Lung (tissue), 12 donors: ENCODE data around the gene CD8A. TPM values are rescaled to one million over a fixed set of nuclear protein-coding genes. Genes with fewer than 3 reads are reported as not detected.

ENCODE experiments used
- ATAC-seq: fragments of 200-7000 bp; cut with Tn5 transposase; one replicate; pipeline ENCODE4 v1.9.1; 2020; ENCODE audit warnings: moderate number of reproducible peaks; ENCODE audit not compliant: insufficient read depth, low FRiP score
- DNase-seq, 3 donors: peaks; one replicate each; pipeline ENCODE4 v3.0.0-alpha.2; 2013 to 2017
- H3K27ac ChIP-seq, 2 donors: one replicate each; pipeline ENCODE4 v1.5.1; 2013; ENCODE audit warnings: mild to moderate bottlenecking in 2 of 2, moderate library complexity in 2 of 2, control low read depth in 1 of 2, inconsistent platforms in 1 of 2, low read depth in 1 of 2, low read length in 1 of 2
- H3K27me3 ChIP-seq, 3 donors: one replicate each; pipeline ENCODE4 v1.5.1; 2013; ENCODE audit warnings: low read length in 2 of 3; ENCODE audit not compliant: control insufficient read depth in 3 of 3, insufficient read depth in 3 of 3
- H3K36me3 ChIP-seq, 4 donors: one replicate each; pipeline ENCODE4 v1.5.1; 2013; ENCODE audit warnings: low read length in 4 of 4, mild to moderate bottlenecking in 1 of 4, moderate library complexity in 1 of 4; ENCODE audit not compliant: control insufficient read depth in 4 of 4, insufficient read depth in 4 of 4
- H3K4me1 ChIP-seq, 5 donors: one replicate each; pipeline ENCODE4 v1.5.1; 2013; ENCODE audit warnings: low read length in 5 of 5, mild to moderate bottlenecking in 2 of 5, moderate library complexity in 1 of 5; ENCODE audit not compliant: control insufficient read depth in 5 of 5, insufficient read depth in 5 of 5
- H3K4me3 ChIP-seq: one replicate; pipeline ENCODE4 v1.5.1; 2013; ENCODE audit warnings: mild to moderate bottlenecking, control low read depth, moderate library complexity
- H3K9ac ChIP-seq, 2 donors: one replicate each; pipeline ENCODE4 v1.5.1; 2013; ENCODE audit warnings: low read length in 2 of 2, control low read depth in 1 of 2; ENCODE audit not compliant: insufficient read depth in 1 of 2
- H3K9me3 ChIP-seq, 4 donors: one replicate each; pipeline ENCODE4 v1.5.1; 2013; ENCODE audit warnings: low read length in 3 of 4, mild to moderate bottlenecking in 1 of 4, moderate library complexity in 1 of 4; ENCODE audit not compliant: control insufficient read depth in 4 of 4, insufficient read depth in 3 of 4
- CTCF ChIP-seq: IDR thresholded peaks from 2 replicates; pipeline ENCODE4 v1.5.1; 2012; ENCODE audit warnings: mild to moderate bottlenecking; ENCODE audit errors: control extremely low read depth, extremely low read depth
- WGBS, 2 donors: extraction: QIAGEN DNeasy Blood & Tissue Kit; methylation state at CpG; one replicate each; pipeline ENCODE4 v1.1.7; 2013; 5-methylcytosine and 5-hydroxymethylcytosine counted together
- polyA plus RNA-seq, 2 donors: library from polyadenylated mRNA; stranded (reverse); fragments of 200-250 nt; gene quantifications; one replicate each; pipeline ENCODE4 v1.2.1, GENCODE V29; 2013
- total RNA-seq, 2 donors: library from RNA; depleted of rRNA in 1 of 2; stranded (reverse); fragments of >200 nt in 1 of 2; gene quantifications; one replicate each; pipeline ENCODE4 v1.2.1, GENCODE V29; 2014 to 2021
- donor health status: control.
- donor health status: control.
- donor health status: Bipolar disorder and iron deficiency.
- donor health status: healthy.
- donor health status: DM: yes; HTN: yes; CAD: no.

CD8A gene
- total and polyA plus RNA-seq, 4 donors: 1.1 to 3.7 (median 3.0) TPM

GRCh38 chr2:86807133-86807467 lies 16.4 kb upstream of the CD8A start:
- Histone ChIP-seq H3K9me3 (peaks cover 0 to 4% (median 0%) of the 10 kb centered on the region in 4 donors), H3K27me3 (peaks cover 0 to 29% (median 27%) of the 10 kb centered on the region in 3 donors), H3K4me3 (no peak overlapping the region), H3K36me3 (no peaks in the 10 kb centered on the region), H3K27ac (no peak overlapping the region), H3K4me1 (peaks cover 0 to 20% (median 6%) of the 10 kb centered on the region in 5 donors), H3K9ac (no peak overlapping the region)
- DNase-seq: peak in 2 of 3 donors; percentile 29 to 56
- no peak for TF ChIP-seq CTCF
- WGBS, 2 donors: 19 to 28% methylated on average over 11 of the region's 11 CpGs
- no peak for ATAC-seq

GRCh38 chr2:86806059-86806857 lies 15.5 kb upstream of the CD8A start:
- H3K27me3 ChIP-seq: peaks cover 0 to 26% (median 23%) of the 10 kb centered on the region in 3 donors
- no peaks in the 10 kb centered on the region for H3K36me3 ChIP-seq

GRCh38 chr2:86800856-86801567 lies 10.3 kb upstream of the CD8A start:
- H3K4me3 ChIP-seq: no peak overlapping the region
- ATAC-seq (no peak), DNase-seq (no peak)
- peaks cover 0 to 7% (median 5%) of the 10 kb centered on the region in 4 donors for H3K9me3 ChIP-seq
- 72 to 84% methylated on average over 2 of the region's 2 CpGs for WGBS, 2 donors
- peaks cover 0 to under 1% (median 0%) of the 10 kb centered on the region in 3 donors for H3K27me3 ChIP-seq
- H3K9ac ChIP-seq: no peak overlapping the region
- H3K4me1 ChIP-seq: no peaks in the 10 kb centered on the region
- H3K27ac ChIP-seq: no peak overlapping the region
- H3K36me3 ChIP-seq: no peaks in the 10 kb centered on the region
- no peak for TF ChIP-seq CTCF

More at GRCh38 chr2:86806059-86806857, 15.5 kb upstream of the CD8A start:
- no peak for TF ChIP-seq CTCF
- Histone ChIP-seq H3K4me3 (no peak overlapping the region), H3K9ac (no peak overlapping the region), H3K9me3 (peaks cover 0 to 4% (median 0%) of the 10 kb centered on the region in 4 donors), H3K4me1 (peaks cover 0 to 20% (median 6%) of the 10 kb centered on the region in 5 donors), H3K27ac (no peak overlapping the region)
- DNase-seq: no peak
- WGBS, 2 donors: 80 to 85% methylated on average over 21 of the region's 21 CpGs
- ATAC-seq: no peak
